OCI-M1 (cell line): ENCODE measurements around the gene CAPS2.
A peak's percentile ranks its signal among the peaks of the same experiment; 100 is the strongest.
"Not testable (repeated sequence)": the region's sequence is repeated elsewhere in the genome, so short reads cannot be mapped to it uniquely, and the experiment has no call there.

ENCODE experiments used
- DNase-seq: peaks from one replicate; lab custom pipeline; 2025; lab: John Stamatoyannopoulos, UW

CAPS2 gene

GRCh38 chr12:75329918-75330826 lies at the start of gene CAPS2:
CAPS2 (minus strand) TSS chr12:75330324; CDS start chr12:75326498, 3,826 bp downstream.
- DNase-seq, result peak; percentile 91

GRCh38 chr12:75378354-75378753 lies 48.2 kb upstream of the CAPS2 start:
- no peak for DNase-seq

- DNase-seq, result no peak
Observed at GRCh38 chr12:75374971-75375370, 44.8 kb upstream of the CAPS2 start.

- DNase-seq, result no peak
Observed at GRCh38 chr12:75366629-75367028, 36.5 kb upstream of the CAPS2 start.

- DNase-seq, result peak; percentile 87
Observed at GRCh38 chr12:75364919-75365318, 34.8 kb upstream of the CAPS2 start.

GRCh38 chr12:75361408-75361807 lies 31.3 kb upstream of the CAPS2 start:
- peak; percentile 58 for DNase-seq

GRCh38 chr12:75360920-75361319 lies 30.8 kb upstream of the CAPS2 start:
- DNase-seq, result no peak

GRCh38 chr12:75354011-75354410 lies 23.9 kb upstream of the CAPS2 start:
- peak; percentile 62 for DNase-seq

GRCh38 chr12:75350413-75350812 lies 20.3 kb upstream of the CAPS2 start:
- DNase-seq, result no peak

- no peak for DNase-seq
Observed at GRCh38 chr12:75349946-75350345, 19.8 kb upstream of the CAPS2 start.

GRCh38 chr12:75346215-75346614 lies 16.1 kb upstream of the CAPS2 start:
- DNase-seq, result not testable (repeated sequence)

- DNase-seq, result no peak
Observed at GRCh38 chr12:75345531-75345930, 15.4 kb upstream of the CAPS2 start.

GRCh38 chr12:75341873-75342272 lies 11.7 kb upstream of the CAPS2 start:
- DNase-seq, result no peak

GRCh38 chr12:75337905-75338304 lies 7.8 kb upstream of the CAPS2 start:
- DNase-seq, result no peak

GRCh38 chr12:75334384-75335030 lies 4.4 kb upstream of the CAPS2 start, which contains the start of gene GLIPR1L1:
GLIPR1L1 (plus strand) TSS chr12:75334670; CDS start chr12:75334729, 59 bp downstream.
- peak; percentile 94 for DNase-seq

GRCh38 chr12:75327642-75328041 lies 2.5 kb downstream of the CAPS2 start:
- no peak for DNase-seq

- no peak for DNase-seq
Observed at GRCh38 chr12:75323663-75324062, 6.5 kb downstream of the CAPS2 start.

GRCh38 chr12:75322464-75322863 lies 7.7 kb downstream of the CAPS2 start:
- no peak for DNase-seq

GRCh38 chr12:75317784-75318183 lies 12.3 kb downstream of the CAPS2 start:
- DNase-seq, result peak; percentile 14

GRCh38 chr12:75315518-75315917 lies 14.6 kb downstream of the CAPS2 start:
- DNase-seq, result no peak

GRCh38 chr12:75311369-75311768 lies 18.8 kb downstream of the CAPS2 start:
- no peak for DNase-seq

- no peak for DNase-seq
Observed at GRCh38 chr12:75308279-75308678, 21.8 kb downstream of the CAPS2 start.
